Endothelial cell of umbilical vein (primary cell): Measurements from ENCODE around the gene SLC39A3. TPM values are rescaled to one million over a fixed set of nuclear protein-coding genes. Genes with fewer than 3 reads are reported as not detected.

Experiments used
- BruUV-seq: library from RNA; stranded (reverse); fragments of 400-500 nt; replicated peaks from 2 replicates; lab custom pipeline; 2021; lab: Mats Ljungman, UMichigan
- CTCF ChIA-PET: fragments of 300-600, 350-600 bp; sonication (Branson Sonifier 250); formaldehyde crosslinking; loops from one replicate; lab custom pipeline; 2021; ENCODE audit warnings: antibody characterized with exemption, inconsistent platforms; lab: Charles Lee
- POLR2A ChIA-PET: fragments of 300-600, 350-600 bp; sonication (Branson Sonifier 250); formaldehyde crosslinking; loops from one replicate; lab custom pipeline; 2021; ENCODE audit warnings: antibody characterized with exemption, inconsistent platforms; lab: Charles Lee
- DNase-seq: peaks from one replicate; pipeline ENCODE4 v3.0.0-alpha.2; 2011; ENCODE audit warnings: low read depth, low spot score
- FAIRE-seq: peaks from 2 replicates; lab custom pipeline; 2011; peaks lifted over from hg19 to GRCh38; lab: Jason Lieb, UNC
- H2AFZ ChIP-seq: 2 replicates; pipeline ENCODE4 v1.6.0; 2012; ENCODE audit warnings: low read depth, low read length, control low read depth, inconsistent platforms
- H3K27ac ChIP-seq: 2 replicates; pipeline ENCODE4 v1.5.1; 2011; ENCODE audit warnings: low read depth, mild to moderate bottlenecking, control low read depth, low read length, moderate library complexity; ENCODE audit not compliant: insufficient read depth
- H3K27me3 ChIP-seq, 2 experiments: 2 replicates each; pipeline versions ENCODE4 v1.6.0 to v1.6.1; 2011; ENCODE audit warnings: low read length in 2 of 2, mixed read lengths in 1 of 2; ENCODE audit not compliant: control insufficient read depth in 2 of 2, insufficient read depth in 2 of 2
- H3K36me3 ChIP-seq, 2 experiments: 2 replicates in 1 of 2; 3 replicates in 1 of 2; pipeline ENCODE4 v1.5.1; 2011; ENCODE audit warnings: low read length in 2 of 2, mild to moderate bottlenecking in 1 of 2, moderate library complexity in 1 of 2; ENCODE audit not compliant: control insufficient read depth in 2 of 2, insufficient read depth in 2 of 2; ENCODE audit errors: extremely low read depth in 1 of 2
- H3K4me1 ChIP-seq: 3 replicates; pipeline ENCODE4 v1.5.1; 2011; ENCODE audit warnings: mild to moderate bottlenecking, low read length; ENCODE audit not compliant: control insufficient read depth, insufficient read depth; ENCODE audit errors: extremely low read depth
- H3K4me2 ChIP-seq: 2 replicates; pipeline ENCODE4 v1.6.1; 2011; ENCODE audit warnings: low read length, control low read depth, mixed read lengths; ENCODE audit not compliant: insufficient read depth
- H3K4me3 ChIP-seq, 3 experiments: fragments of 200-600 bp in 1 of 3; sonication (generic), shearing (Covaris generic) in 1 of 3; replicated peaks in 1 of 3; 2 replicates each; pipeline ENCODE4 v1.5.1; 2011 to 2016; ENCODE audit warnings: control low read depth in 3 of 3, low read length in 3 of 3, mild to moderate bottlenecking in 2 of 3, inconsistent platforms in 1 of 3, low read depth in 1 of 3, moderate library complexity in 1 of 3; ENCODE audit not compliant: insufficient read depth in 1 of 3
- H3K79me2 ChIP-seq: 2 replicates; pipeline ENCODE4 v1.6.0; 2012; ENCODE audit warnings: low read length, inconsistent platforms; ENCODE audit not compliant: control insufficient read depth, insufficient read depth
- H3K9ac ChIP-seq: replicated peaks from 2 replicates; pipeline ENCODE3; 2011; ENCODE audit warnings: low read length, control low read depth; ENCODE audit not compliant: insufficient read depth; ENCODE audit errors: extremely low read depth
- H3K9me1 ChIP-seq: replicated peaks from 3 replicates; pipeline ENCODE4 v1.6.0; 2011; ENCODE audit warnings: mild to moderate bottlenecking, low read length; ENCODE audit not compliant: control insufficient read depth, insufficient read depth; ENCODE audit errors: extremely low read depth
- H3K9me3 ChIP-seq: replicated peaks from 2 replicates; pipeline ENCODE4 v1.5.1; 2012; ENCODE audit warnings: low read length, inconsistent platforms; ENCODE audit not compliant: control insufficient read depth, insufficient read depth
- H4K20me1 ChIP-seq: replicated peaks from 2 replicates; pipeline ENCODE3; 2011; ENCODE audit warnings: mild to moderate bottlenecking, low read length; ENCODE audit not compliant: control insufficient read depth, insufficient read depth; ENCODE audit errors: extremely low read depth
- EZH2 ChIP-seq: IDR thresholded peaks from 2 replicates; pipeline ENCODE4 v1.6.1; 2012; ENCODE audit warnings: borderline replicate concordance, low read depth, mild to moderate bottlenecking, moderate library complexity, low read length, inconsistent platforms; ENCODE audit not compliant: severe bottlenecking
- FOS ChIP-seq: IDR thresholded peaks from 2 replicates; pipeline ENCODE4 v1.6.1; 2011; ENCODE audit warnings: mild to moderate bottlenecking, low read length, moderate library complexity, borderline replicate concordance; ENCODE audit not compliant: insufficient read depth
- GATA2 ChIP-seq: IDR thresholded peaks from 2 replicates; pipeline ENCODE4 v1.7.0; 2011; ENCODE audit warnings: low read depth, mild to moderate bottlenecking, moderate library complexity, mixed read lengths, low read length; ENCODE audit not compliant: insufficient read length, insufficient read depth
- JUN ChIP-seq: IDR thresholded peaks from 2 replicates; pipeline ENCODE4 v1.6.1; 2011; ENCODE audit warnings: borderline replicate concordance, low read depth; ENCODE audit not compliant: insufficient read length, insufficient read depth
- MYC ChIP-seq: IDR thresholded peaks from one replicate; pipeline ENCODE4 v1.6.1; 2011; ENCODE audit warnings: mild to moderate bottlenecking, low read depth, low read length
- POLR2A ChIP-seq: IDR thresholded peaks from 2 replicates; pipeline ENCODE4 v1.6.1; 2012; ENCODE audit warnings: low read depth, mild to moderate bottlenecking, control low read depth, low read length
- POLR2AphosphoS5 ChIP-seq: IDR thresholded peaks from 2 replicates; pipeline ENCODE4 v1.6.1; 2012; ENCODE audit warnings: low read depth, mild to moderate bottlenecking, control low read depth, low read length, moderate library complexity; ENCODE audit not compliant: insufficient read depth
- dilution Hi-C: fragments of 300-500 bp; cut with MboI; formaldehyde crosslinking; loops from one replicate; pipeline ENCODE4 v1.15.0; 2019; ENCODE audit warnings: low sequenced_read_pairs; ENCODE audit not compliant: extremely low pct_ligation_motif_present
- intact Hi-C: fragments of 100-400 bp; cut with micrococcal nuclease; formaldehyde crosslinking; loops from one replicate; pipeline ENCODE4 v1.10.0; 2022
- polyA plus RNA-seq, 4 experiments: library from polyadenylated mRNA; depleted of rRNA in 3 of 4; stranded (reverse) in 3 of 4; unstranded in 1 of 4; fragments of >200 nt; gene quantifications; 2 replicates each; pipeline versions ENCODE4 v1.2.1 to v1.2.3, GENCODE V29; 2011 to 2012; ENCODE audit warnings: missing spikeins in 1 of 4
- total RNA-seq: library from RNA; stranded (reverse); gene quantifications from 2 replicates; pipeline ENCODE4 v1.2.3, GENCODE V29; 2021
- TF ChIP-seq, protein P1 (sequence below): IDR thresholded peaks from 2 replicates; pipeline ENCODE4 v1.6.1; 2011; ENCODE audit not compliant: insufficient read depth, insufficient read length
- TF ChIP-seq, protein P2 (sequence below), 2 donors: IDR thresholded peaks; 1 replicate in 1 of 2; 2 replicates in 1 of 2; pipeline ENCODE4 v1.5.1; 2011; ENCODE audit warnings: low read length in 2 of 2, mild to moderate bottlenecking in 2 of 2, moderate library complexity in 2 of 2, control low read depth in 1 of 2, inconsistent platforms in 1 of 2, low read depth in 1 of 2; ENCODE audit not compliant: insufficient read depth in 1 of 2; ENCODE audit errors: extremely low read depth in 1 of 2

Gene SLC39A3
- total and polyA plus RNA-seq, 2 donors (not counting 3 experiments of a cell fraction or from before 2014, with no cell fraction given), result 28.0 to 43.1 TPM

DNA sequence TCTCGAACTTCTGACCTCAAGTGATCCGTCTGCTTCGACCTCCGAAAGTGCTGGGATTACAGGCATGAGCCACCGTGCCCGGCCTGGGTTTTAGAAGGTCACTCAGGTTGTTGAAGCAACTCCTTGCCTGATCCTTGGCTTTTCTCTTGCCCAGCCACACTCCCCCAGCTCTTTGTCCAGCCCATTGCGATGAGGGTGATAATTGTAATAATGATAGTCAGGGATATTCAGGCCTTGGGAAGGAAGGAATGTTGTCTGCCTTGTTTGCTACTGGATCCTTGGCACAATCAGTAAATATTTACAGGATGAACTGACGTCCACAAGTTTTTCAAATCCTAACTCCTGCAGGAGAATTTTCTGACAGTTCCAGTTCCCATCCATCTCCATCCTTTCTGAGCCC lies 47.3 kb upstream of the SLC39A3 start:
- Histone ChIP-seq H3K36me3 (peaks cover 0 to 7% of the 10 kb centered on the region in 2 experiments), H3K9me1 (no peaks in the 10 kb centered on the region), H3K27ac (no peak overlapping the region), H3K4me1 (peaks cover 15% of the 10 kb centered on the region), H3K79me2 (peaks cover 44% of the 10 kb centered on the region), H3K4me2 (no peak overlapping the region), H3K9ac (no peak overlapping the region), H4K20me1 (no peaks in the 10 kb centered on the region), H3K4me3 (no peak overlapping the region), H2AFZ (no peak overlapping the region), H3K27me3 (no peaks in the 10 kb centered on the region), H3K9me3 (no peaks in the 10 kb centered on the region)
- no peak for TF ChIP-seq JUN
- no peak for TF ChIP-seq POLR2A
- no peak for TF ChIP-seq GATA2
- no peak for TF ChIP-seq EZH2
- TF ChIP-seq MYC, result no peak
- TF ChIP-seq FOS, result no peak
- TF ChIP-seq POLR2AphosphoS5, result no peak
- TF ChIP-seq, protein P1, sequence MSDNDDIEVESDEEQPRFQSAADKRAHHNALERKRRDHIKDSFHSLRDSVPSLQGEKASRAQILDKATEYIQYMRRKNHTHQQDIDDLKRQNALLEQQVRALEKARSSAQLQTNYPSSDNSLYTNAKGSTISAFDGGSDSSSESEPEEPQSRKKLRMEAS, result no peak
- TF ChIP-seq, protein P2, sequence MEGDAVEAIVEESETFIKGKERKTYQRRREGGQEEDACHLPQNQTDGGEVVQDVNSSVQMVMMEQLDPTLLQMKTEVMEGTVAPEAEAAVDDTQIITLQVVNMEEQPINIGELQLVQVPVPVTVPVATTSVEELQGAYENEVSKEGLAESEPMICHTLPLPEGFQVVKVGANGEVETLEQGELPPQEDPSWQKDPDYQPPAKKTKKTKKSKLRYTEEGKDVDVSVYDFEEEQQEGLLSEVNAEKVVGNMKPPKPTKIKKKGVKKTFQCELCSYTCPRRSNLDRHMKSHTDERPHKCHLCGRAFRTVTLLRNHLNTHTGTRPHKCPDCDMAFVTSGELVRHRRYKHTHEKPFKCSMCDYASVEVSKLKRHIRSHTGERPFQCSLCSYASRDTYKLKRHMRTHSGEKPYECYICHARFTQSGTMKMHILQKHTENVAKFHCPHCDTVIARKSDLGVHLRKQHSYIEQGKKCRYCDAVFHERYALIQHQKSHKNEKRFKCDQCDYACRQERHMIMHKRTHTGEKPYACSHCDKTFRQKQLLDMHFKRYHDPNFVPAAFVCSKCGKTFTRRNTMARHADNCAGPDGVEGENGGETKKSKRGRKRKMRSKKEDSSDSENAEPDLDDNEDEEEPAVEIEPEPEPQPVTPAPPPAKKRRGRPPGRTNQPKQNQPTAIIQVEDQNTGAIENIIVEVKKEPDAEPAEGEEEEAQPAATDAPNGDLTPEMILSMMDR (IDR thresholded peaks at IDR 0.05; ENCODE audit: extremely low read depth in 1 of 2, insufficient read depth in 1 of 2, low read depth in 1 of 2, low read length in 2 of 2), result no peak
- POLR2A ChIA-PET, result interaction anchor here (0.8 kb wide), 1 partner anchor 12 kb away, joined by 8 read pairs; no protein-coding TSS in a partner anchor
- intact Hi-C loops, result no loop called here
- DNase-seq (no peak), FAIRE-seq (no peak)
- dilution Hi-C loops, result no loop called here
- CTCF ChIA-PET, result interaction anchor here (2.0 kb wide), 1 partner anchor 100 kb away, joined by 4 read pairs; no protein-coding TSS in a partner anchor
- no TSS peak for BruUV-seq
